ENCODE measurements around the gene MAGEA9B.
"Not testable (repeated sequence)": the region's sequence is repeated elsewhere in the genome, so short reads cannot be mapped to it uniquely, and the experiment has no call there.

MAGEA9B gene

DNA sequence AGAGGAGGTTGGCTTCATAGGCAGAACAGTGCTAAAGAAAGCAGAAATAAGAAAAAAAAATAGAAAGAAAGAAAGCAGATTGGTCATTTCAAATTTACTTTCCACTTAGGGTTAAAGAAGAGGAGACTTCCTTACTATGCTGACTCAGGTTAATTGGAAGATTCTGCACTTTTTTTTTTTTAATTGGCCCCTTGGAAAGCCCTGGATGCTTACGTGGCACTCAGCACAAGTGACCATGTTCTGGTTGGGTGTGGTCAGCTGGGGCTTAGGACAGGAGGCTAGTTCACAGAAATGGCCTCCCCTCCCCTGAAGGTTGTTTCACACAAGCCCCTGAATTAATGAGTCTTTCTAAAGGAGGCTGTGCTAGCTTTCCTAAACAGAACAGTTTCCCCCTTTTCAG lies 14.5 kb downstream of the MAGEA9B start:
- H3K27ac ChIP-seq = no peak overlapping the region
- no peak for TF ChIP-seq ZFX (IDR thresholded peaks at IDR 0.05)
- TF ChIP-seq, protein P1, sequence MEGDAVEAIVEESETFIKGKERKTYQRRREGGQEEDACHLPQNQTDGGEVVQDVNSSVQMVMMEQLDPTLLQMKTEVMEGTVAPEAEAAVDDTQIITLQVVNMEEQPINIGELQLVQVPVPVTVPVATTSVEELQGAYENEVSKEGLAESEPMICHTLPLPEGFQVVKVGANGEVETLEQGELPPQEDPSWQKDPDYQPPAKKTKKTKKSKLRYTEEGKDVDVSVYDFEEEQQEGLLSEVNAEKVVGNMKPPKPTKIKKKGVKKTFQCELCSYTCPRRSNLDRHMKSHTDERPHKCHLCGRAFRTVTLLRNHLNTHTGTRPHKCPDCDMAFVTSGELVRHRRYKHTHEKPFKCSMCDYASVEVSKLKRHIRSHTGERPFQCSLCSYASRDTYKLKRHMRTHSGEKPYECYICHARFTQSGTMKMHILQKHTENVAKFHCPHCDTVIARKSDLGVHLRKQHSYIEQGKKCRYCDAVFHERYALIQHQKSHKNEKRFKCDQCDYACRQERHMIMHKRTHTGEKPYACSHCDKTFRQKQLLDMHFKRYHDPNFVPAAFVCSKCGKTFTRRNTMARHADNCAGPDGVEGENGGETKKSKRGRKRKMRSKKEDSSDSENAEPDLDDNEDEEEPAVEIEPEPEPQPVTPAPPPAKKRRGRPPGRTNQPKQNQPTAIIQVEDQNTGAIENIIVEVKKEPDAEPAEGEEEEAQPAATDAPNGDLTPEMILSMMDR (conservative IDR thresholded peaks at IDR 0.05) = no peak

DNA sequence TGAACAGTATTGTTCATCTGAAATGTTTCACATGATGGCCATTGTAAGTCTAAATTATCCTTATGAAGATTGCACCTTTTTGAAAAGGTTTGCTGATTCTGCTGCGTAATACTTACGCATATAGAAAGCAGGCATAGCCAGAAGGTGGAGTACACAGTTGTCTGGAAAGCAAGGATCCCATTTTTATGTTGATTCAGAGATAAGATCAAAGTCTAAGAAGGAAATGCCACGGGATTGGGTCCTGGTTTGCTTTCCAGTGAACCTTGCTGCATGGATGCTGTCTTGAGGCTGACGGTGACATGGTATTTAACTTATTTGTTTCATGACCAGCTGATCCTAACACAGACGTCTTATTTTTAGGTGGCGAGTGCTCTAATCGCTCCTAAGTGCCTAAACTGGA lies 15.5 kb downstream of the MAGEA9B start:
- TF ChIP-seq, protein P1 (conservative IDR thresholded peaks at IDR 0.05) = no peak; the same call in 1 of the 2 replicates
- no peak for TF ChIP-seq ZFX (IDR thresholded peaks at IDR 0.05)
- H3K27ac ChIP-seq = peak overlapping the region; percentile 20; the same call in 1 of the 2 replicates

DNA sequence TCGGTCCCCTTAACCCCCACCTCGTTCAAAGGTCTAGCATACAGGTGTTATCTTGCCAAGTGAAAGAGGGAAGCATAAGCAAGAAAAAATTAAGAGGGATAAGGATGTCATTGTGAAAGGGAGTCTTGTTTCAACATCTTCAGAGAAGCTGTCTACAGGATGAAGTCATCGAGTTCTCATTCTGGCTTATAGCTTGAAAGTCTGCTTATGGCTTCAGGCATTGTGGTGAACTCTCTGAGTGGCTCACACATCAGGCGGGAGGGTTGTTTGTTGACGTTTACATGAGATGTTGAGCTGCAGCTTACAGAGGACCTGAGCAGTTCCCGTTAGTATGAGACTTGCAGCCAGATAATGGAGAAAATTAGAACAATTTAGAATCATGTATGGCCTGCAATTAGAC lies 16.6 kb downstream of the MAGEA9B start:
- H3K27ac ChIP-seq = no peak overlapping the region
- TF ChIP-seq, protein P1 (conservative IDR thresholded peaks at IDR 0.05) = no peak
- TF ChIP-seq ZFX (IDR thresholded peaks at IDR 0.05) = no peak

DNA sequence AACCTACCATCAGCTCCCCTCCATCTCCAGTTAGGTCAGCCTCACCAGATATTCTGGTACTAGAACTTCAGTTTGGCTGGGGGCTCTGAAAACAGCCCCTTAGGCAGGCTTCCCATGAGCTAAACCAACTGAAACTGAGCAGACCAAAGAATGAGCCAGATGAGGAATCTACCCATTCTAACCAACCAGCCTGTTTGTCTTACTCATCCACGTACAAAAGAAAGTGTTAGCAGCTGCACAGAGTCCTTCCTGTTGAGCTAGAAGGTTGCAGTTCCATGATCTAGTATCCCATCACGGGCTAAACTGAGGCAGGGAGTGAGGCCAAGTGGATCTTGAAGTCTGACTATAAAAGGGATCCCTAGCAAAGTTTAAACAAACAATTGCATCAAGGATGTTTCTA lies 17.5 kb downstream of the MAGEA9B start:
- H3K27ac ChIP-seq = no peak overlapping the region
- no peak for TF ChIP-seq ZFX (IDR thresholded peaks at IDR 0.05)
- TF ChIP-seq, protein P1 (conservative IDR thresholded peaks at IDR 0.05) = no peak

DNA sequence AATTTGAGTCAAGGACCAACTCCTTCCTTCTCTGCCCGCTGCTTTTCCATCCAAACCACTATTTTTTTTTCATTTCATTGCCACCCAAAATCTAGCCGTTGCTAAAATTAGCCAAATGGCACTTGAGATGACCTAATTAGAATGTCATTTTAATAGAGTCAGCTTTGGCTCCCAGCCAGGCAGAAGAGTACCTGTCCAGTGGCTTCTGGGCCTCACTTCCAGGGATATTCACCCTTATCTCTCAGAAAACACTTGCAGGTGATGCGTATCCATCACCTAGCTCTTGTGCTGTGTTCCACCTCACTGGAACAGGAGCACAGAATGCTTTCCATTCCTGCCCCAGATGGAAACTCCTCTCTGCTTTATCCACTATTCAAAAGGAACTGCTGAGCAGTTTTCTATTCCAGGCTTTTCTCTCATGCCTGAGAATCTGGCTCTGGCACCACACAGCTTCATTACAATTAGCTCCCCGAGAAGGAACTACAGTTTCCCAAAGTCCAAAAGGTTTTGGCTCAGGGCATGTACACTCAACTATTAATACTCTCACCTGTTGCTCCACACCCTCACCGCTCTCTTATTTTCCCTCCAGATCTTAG lies 18.5 kb downstream of the MAGEA9B start:
- TF ChIP-seq, protein P1 (conservative IDR thresholded peaks at IDR 0.05) = no peak
- H3K27ac ChIP-seq = no peak overlapping the region

DNA sequence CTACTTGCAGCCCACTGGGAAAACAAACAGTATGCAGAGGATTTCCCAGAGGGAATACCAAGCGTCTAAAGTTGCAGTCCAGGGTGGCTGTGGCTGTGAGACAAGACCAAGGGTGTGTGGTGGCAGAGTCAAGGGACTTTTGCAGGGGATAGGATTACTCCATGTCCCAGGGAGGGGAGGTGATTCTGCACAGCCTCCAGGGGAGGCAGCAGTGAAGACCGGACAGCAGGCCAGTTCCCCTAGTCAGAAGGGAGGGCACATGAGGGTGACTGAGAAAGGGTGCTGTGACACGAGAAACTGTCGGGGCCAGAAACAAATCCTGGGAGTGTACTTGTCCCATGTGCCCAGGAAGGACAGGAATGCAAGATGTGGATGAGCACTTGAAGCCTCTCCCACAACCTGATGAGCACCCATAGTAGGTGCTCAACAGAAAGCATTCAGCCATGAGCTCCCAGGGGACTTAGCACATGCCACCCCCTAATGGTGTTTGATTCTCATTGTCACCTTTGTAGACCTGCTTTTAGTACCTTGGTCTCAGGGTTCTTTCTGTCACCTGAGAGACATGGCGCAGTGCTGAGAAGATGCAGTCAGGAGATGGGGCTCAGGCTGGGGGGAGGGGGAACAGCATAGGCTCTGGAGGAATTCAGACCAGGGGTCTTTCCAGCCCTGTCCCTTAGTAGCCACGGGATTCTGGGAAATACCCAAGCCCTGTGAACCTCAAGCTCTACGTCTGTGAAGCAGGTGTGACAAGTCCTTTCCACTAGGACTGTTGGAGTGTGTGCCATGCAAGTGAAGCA lies 19.4 kb downstream of the MAGEA9B start:
- TF ChIP-seq ZFX (IDR thresholded peaks at IDR 0.05) = no peak
- TF ChIP-seq, protein P1 (conservative IDR thresholded peaks at IDR 0.05) = no peak
- H3K27ac ChIP-seq = no peak overlapping the region

DNA sequence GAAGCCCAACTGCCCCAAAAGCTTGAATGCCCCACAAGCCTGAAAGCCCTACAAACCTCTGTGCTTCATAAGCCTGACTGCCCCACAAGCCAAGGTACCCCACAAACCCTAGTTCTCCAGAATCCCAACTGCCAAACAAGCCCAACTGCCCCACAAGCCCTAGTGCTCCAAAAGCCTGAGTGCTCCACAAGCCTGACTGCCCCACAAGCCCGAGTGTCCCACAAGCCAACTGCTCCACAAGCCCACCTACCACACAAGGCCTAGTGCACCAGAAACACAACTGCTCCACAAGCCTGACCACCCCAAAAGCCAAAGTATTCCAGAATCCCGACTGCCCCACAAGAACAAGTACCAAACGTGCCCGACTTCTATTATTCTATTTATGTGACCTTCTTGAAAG lies 23.9 kb downstream of the MAGEA9B start:
- TF ChIP-seq, protein P1 (conservative IDR thresholded peaks at IDR 0.05) = no peak
- H3K27ac ChIP-seq = no peak overlapping the region

DNA sequence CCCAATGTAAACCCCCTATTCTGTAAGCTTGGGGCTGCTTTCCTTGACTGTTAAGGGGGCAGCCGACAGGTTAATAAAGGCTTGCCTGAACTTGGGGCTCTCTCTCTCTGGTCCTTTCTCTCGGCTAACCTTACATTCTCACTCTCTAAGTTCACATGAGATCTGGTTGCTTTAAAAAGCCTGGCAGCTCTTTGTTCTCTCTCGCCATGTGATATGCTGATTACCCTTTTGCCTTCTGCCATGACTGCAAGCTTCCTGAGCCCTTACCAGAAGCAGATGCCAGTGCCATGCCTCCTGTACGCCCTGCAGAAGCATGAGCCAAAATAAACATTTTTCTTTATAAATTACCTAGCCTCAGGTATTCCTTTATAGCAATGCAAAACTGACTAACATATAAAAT lies 32.0 kb downstream of the MAGEA9B start:
- H3K27ac ChIP-seq = not testable (repeated sequence)

DNA sequence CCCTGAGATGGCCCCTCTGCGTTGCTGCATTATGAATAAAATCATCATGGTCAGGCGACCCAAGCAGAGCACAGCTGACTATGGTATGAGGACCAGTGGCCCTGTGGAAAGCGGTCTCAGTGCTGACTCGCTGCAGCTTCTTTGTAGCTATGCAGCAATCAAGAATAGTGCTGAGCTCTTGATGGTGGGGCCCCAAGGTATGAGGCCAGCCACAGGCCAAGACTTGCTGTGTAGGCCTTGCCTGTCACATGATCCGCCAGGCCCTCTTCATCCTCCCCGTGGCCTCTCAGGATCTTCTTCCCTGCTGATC lies 35.4 kb downstream of the MAGEA9B start:
- not testable (repeated sequence) for H3K27ac ChIP-seq

DNA sequence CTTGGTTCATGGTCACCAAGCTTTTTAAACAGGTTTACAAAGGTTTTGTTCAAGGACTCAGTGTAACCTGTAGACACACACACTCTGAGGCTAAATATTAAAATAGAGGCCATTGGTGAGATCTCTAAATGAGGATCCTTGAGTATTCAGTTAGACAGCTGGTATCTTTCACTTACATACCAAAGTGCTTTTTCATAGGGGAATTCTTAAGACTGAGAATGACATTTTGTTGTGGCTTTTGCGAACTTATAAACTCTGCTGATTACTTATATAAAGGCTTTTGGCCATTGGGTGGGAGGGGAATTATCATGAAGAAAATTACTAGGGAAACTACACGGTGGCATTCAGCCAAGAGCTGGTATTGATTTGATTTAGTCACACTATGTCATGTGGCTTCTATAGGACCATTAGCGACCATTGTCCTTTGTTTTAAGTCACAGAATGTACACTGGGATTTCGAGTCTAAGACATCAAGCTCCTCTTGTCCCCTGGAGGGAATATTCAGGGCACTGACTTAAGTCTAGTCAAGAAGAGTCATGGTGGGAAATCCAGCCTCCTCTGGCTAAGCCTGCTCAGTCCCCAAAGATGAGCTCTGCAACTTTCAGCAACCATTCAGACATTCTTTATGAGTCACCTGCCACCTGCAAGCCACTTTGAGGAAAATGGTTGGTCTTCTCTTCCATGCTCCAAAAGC lies 35.9 kb downstream of the MAGEA9B start:
- H3K27ac ChIP-seq = not testable (repeated sequence)

DNA sequence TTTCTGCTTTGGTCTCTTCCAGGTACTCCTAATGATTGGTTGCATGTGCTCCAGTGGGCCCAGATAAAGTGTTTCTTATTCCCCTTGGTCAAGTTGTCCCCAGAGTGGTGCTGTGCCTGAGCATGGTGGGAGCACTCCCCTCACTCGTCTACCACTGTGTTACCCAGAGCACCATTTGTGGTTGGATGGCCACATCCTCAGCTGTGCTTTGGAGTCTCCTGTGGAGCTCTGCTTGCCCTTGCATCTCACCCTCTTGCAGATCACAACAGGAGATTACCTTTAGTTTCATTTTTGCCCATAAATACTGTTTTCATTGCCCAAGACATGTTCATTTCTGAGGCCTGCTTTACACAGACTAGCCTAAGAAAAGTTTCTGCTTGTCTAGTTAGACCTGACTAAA lies 36.8 kb downstream of the MAGEA9B start:
- not testable (repeated sequence) for H3K27ac ChIP-seq

Data from C4-2B (cell line).